Measurements from ENCODE around the gene SLC30A7.

- no peak for TF ChIP-seq CTCF (IDR thresholded peaks at IDR 0.05)
- TF ChIP-seq ZFX (IDR thresholded peaks at IDR 0.05; ENCODE audit: borderline replicate concordance): no peak
Observed at GRCh38 chr1:100907887-100908286, 12.0 kb downstream of the SLC30A7 start.
